K562 (cell line): ENCODE measurements around the gene FSTL1.

ENCODE experiments used
- ZNF444 ChIP-seq: fragments of 250-450 bp; sonication (Bioruptor Pico); IDR thresholded peaks from 2 replicates; pipeline ENCODE4 v1.4.0; 2020; ENCODE audit warnings: mild to moderate bottlenecking, moderate library complexity
- TF ChIP-seq, protein P1 (sequence below): sonication (generic); formaldehyde crosslinking; IDR thresholded peaks from 2 replicates; pipeline ENCODE4 v1.5.0; 2020; ENCODE audit warnings: missing genetic modification reagents

DNA sequence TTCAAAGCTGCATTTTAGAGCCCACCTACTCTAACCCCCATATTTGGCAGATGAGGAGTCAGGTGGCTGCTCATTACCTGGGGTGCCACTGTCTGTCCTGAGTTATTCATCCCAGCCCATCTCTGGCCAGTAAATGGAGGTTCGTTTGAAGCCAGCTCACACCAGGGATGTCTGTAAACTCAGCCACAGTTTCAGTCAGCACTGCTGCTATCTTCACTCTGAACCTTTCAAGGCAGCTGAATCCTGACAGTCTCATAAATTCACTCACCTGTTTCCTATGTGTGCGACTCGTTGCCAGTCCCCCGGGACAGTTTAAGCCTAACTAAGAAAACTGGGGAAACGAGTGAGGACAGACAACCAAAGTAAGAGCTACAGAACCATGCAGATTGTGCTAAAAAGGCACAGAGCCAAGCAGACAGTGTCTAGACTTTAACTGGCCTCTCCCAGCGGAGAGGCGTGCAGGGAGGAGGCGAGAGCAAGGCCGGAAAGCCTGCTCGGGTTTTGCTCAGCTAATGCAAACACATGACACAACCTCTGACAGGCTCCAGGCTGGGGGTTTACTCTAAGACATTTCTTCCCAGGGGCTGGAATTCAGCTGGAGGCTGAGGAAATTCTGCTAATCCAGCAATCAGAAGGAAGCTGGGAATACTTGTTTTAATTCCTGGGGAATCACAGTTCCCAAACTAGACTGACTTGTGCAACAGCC, 12.0 kb downstream of the FSTL1 start:
- TF ChIP-seq ZNF444 (CRISPR knock-in tag) = no peak
- TF ChIP-seq, protein P1, sequence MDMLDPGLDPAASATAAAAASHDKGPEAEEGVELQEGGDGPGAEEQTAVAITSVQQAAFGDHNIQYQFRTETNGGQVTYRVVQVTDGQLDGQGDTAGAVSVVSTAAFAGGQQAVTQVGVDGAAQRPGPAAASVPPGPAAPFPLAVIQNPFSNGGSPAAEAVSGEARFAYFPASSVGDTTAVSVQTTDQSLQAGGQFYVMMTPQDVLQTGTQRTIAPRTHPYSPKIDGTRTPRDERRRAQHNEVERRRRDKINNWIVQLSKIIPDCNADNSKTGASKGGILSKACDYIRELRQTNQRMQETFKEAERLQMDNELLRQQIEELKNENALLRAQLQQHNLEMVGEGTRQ (CRISPR knock-in tag) = no peak
